Kidney epithelial cell (primary cell): ENCODE measurements around the gene SUZ12. TPM values are rescaled to one million over a fixed set of nuclear protein-coding genes. Genes with fewer than 3 reads are reported as not detected.
"Not testable (repeated sequence)": the region's sequence is repeated elsewhere in the genome, so short reads cannot be mapped to it uniquely, and the experiment has no call there.

Experiments
- DNase-seq: peaks from one replicate; pipeline ENCODE4 v3.0.0-alpha.2; 2010; ENCODE audit warnings: low read depth
- H3K27me3 ChIP-seq: 2 replicates; pipeline ENCODE4 v1.6.0; 2011; ENCODE audit warnings: low read length; ENCODE audit not compliant: control insufficient read depth, insufficient read depth
- H3K36me3 ChIP-seq: 2 replicates; pipeline ENCODE4 v1.5.1; 2011; ENCODE audit warnings: low read length; ENCODE audit not compliant: control insufficient read depth, insufficient read depth
- H3K4me3 ChIP-seq: 2 replicates; pipeline ENCODE4 v1.5.1; 2011; ENCODE audit warnings: low read depth, mild to moderate bottlenecking, control low read depth, low read length
- CTCF ChIP-seq: IDR thresholded peaks from 2 replicates; pipeline ENCODE4 v1.5.1; 2011; ENCODE audit warnings: mild to moderate bottlenecking, moderate library complexity, low read length, control low read depth, inconsistent platforms; ENCODE audit not compliant: insufficient read depth, poor library complexity, severe bottlenecking
- total RNA-seq: library from RNA; depleted of rRNA; stranded (reverse); fragments of >200 nt; gene quantifications from 2 replicates; pipeline ENCODE4 v1.2.3, GENCODE V29; 2015

SUZ12 gene
- total RNA-seq, 1 donor from 2014 or later, result 19.6 TPM

- TF ChIP-seq CTCF, result no peak
- DNase-seq, result no peak
- H3K4me3 ChIP-seq, result no peak overlapping the region
- no peaks in the 10 kb centered on the region for H3K36me3 ChIP-seq
- no peaks in the 10 kb centered on the region for H3K27me3 ChIP-seq
Observed at GRCh38 chr17:32019228-32019627, 82.4 kb downstream of the SUZ12 start.

- Histone ChIP-seq H3K4me3 (no peak overlapping the region), H3K36me3 (no peaks in the 10 kb centered on the region), H3K27me3 (no peaks in the 10 kb centered on the region)
- no peak for TF ChIP-seq CTCF
- DNase-seq, result no peak
Observed at GRCh38 chr17:32020943-32021614, 84.3 kb downstream of the SUZ12 start.

GRCh38 chr17:32021615-32021955 is 84.8 kb downstream of the SUZ12 start:
- no peak for DNase-seq
- Histone ChIP-seq H3K27me3 (no peaks in the 10 kb centered on the region), H3K36me3 (no peaks in the 10 kb centered on the region), H3K4me3 (no peak overlapping the region)
- no peak for TF ChIP-seq CTCF

- H3K27me3 ChIP-seq, H3K4me3 ChIP-seq, H3K36me3 ChIP-seq, DNase-seq: not testable (repeated sequence)
Observed at GRCh38 chr17:32022554-32022953, 85.7 kb downstream of the SUZ12 start.

GRCh38 chr17:32027271-32027670 is 90.5 kb downstream of the SUZ12 start:
- not testable (repeated sequence) for H3K27me3 ChIP-seq, DNase-seq, H3K4me3 ChIP-seq, H3K36me3 ChIP-seq

- H3K4me3 ChIP-seq, result no peak overlapping the region
- no peaks in the 10 kb centered on the region for H3K27me3 ChIP-seq
- no peak for TF ChIP-seq CTCF
- no peak for DNase-seq
- no peaks in the 10 kb centered on the region for H3K36me3 ChIP-seq
Observed at GRCh38 chr17:32033223-32033622, 96.4 kb downstream of the SUZ12 start.

GRCh38 chr17:32033812-32034211 is 97.0 kb downstream of the SUZ12 start:
- not testable (repeated sequence) for DNase-seq, H3K36me3 ChIP-seq, H3K4me3 ChIP-seq, H3K27me3 ChIP-seq

- not testable (repeated sequence) for H3K27me3 ChIP-seq, DNase-seq, H3K36me3 ChIP-seq, H3K4me3 ChIP-seq
Observed at GRCh38 chr17:32040246-32040645, 103.4 kb downstream of the SUZ12 start.

- not testable (repeated sequence) for DNase-seq, H3K27me3 ChIP-seq, H3K36me3 ChIP-seq, H3K4me3 ChIP-seq
Observed at GRCh38 chr17:32041306-32041875, 104.6 kb downstream of the SUZ12 start.

GRCh38 chr17:32042266-32042665 is 105.5 kb downstream of the SUZ12 start:
- not testable (repeated sequence) for H3K36me3 ChIP-seq, DNase-seq, H3K27me3 ChIP-seq, H3K4me3 ChIP-seq

GRCh38 chr17:32045611-32046010 is 108.8 kb downstream of the SUZ12 start:
- H3K36me3 ChIP-seq, H3K4me3 ChIP-seq, H3K27me3 ChIP-seq, DNase-seq: not testable (repeated sequence)
